Endothelial cell of umbilical vein (primary cell): ENCODE results near the gene SOX2. TPM values are rescaled to one million over a fixed set of nuclear protein-coding genes. Genes with fewer than 3 reads are reported as not detected.

Source experiments
- Bru-seq: library from RNA; stranded (reverse); fragments of 400-500 nt; gene quantifications from one replicate; lab custom pipeline; 2021; lab: Mats Ljungman, UMichigan
- BruChase-seq, 2 experiments: library from RNA; stranded (reverse); fragments of 400-500 nt; gene quantifications; one replicate each; lab custom pipeline; 2021; lab: Mats Ljungman, UMichigan
- BruUV-seq: library from RNA; stranded (reverse); fragments of 400-500 nt; replicated peaks from 2 replicates; lab custom pipeline; 2021; lab: Mats Ljungman, UMichigan
- CTCF ChIA-PET: fragments of 300-600, 350-600 bp; sonication (Branson Sonifier 250); formaldehyde crosslinking; loops from one replicate; lab custom pipeline; 2021; ENCODE audit warnings: antibody characterized with exemption, inconsistent platforms; lab: Charles Lee
- POLR2A ChIA-PET: fragments of 300-600, 350-600 bp; sonication (Branson Sonifier 250); formaldehyde crosslinking; loops from one replicate; lab custom pipeline; 2021; ENCODE audit warnings: antibody characterized with exemption, inconsistent platforms; lab: Charles Lee
- DNase-seq: peaks from one replicate; pipeline ENCODE4 v3.0.0-alpha.2; 2011; ENCODE audit warnings: low read depth, low spot score
- FAIRE-seq: peaks from 2 replicates; lab custom pipeline; 2011; peaks lifted over from hg19 to GRCh38; lab: Jason Lieb, UNC
- H2AFZ ChIP-seq: 2 replicates; pipeline ENCODE4 v1.6.0; 2012; ENCODE audit warnings: low read depth, low read length, control low read depth, inconsistent platforms
- H3K27ac ChIP-seq: 2 replicates; pipeline ENCODE4 v1.5.1; 2011; ENCODE audit warnings: low read depth, mild to moderate bottlenecking, control low read depth, low read length, moderate library complexity; ENCODE audit not compliant: insufficient read depth
- H3K27me3 ChIP-seq, 2 experiments: 2 replicates each; pipeline versions ENCODE4 v1.6.0 to v1.6.1; 2011; ENCODE audit warnings: low read length in 2 of 2, mixed read lengths in 1 of 2; ENCODE audit not compliant: control insufficient read depth in 2 of 2, insufficient read depth in 2 of 2
- H3K36me3 ChIP-seq, 2 experiments: 2 replicates in 1 of 2; 3 replicates in 1 of 2; pipeline ENCODE4 v1.5.1; 2011; ENCODE audit warnings: low read length in 2 of 2, mild to moderate bottlenecking in 1 of 2, moderate library complexity in 1 of 2; ENCODE audit not compliant: control insufficient read depth in 2 of 2, insufficient read depth in 2 of 2; ENCODE audit errors: extremely low read depth in 1 of 2
- H3K4me1 ChIP-seq: 3 replicates; pipeline ENCODE4 v1.5.1; 2011; ENCODE audit warnings: mild to moderate bottlenecking, low read length; ENCODE audit not compliant: control insufficient read depth, insufficient read depth; ENCODE audit errors: extremely low read depth
- H3K4me2 ChIP-seq: 2 replicates; pipeline ENCODE4 v1.6.1; 2011; ENCODE audit warnings: low read length, control low read depth, mixed read lengths; ENCODE audit not compliant: insufficient read depth
- H3K4me3 ChIP-seq, 3 experiments: fragments of 200-600 bp in 1 of 3; sonication (generic), shearing (Covaris generic) in 1 of 3; replicated peaks in 1 of 3; 2 replicates each; pipeline ENCODE4 v1.5.1; 2011 to 2016; ENCODE audit warnings: control low read depth in 3 of 3, low read length in 3 of 3, mild to moderate bottlenecking in 2 of 3, inconsistent platforms in 1 of 3, low read depth in 1 of 3, moderate library complexity in 1 of 3; ENCODE audit not compliant: insufficient read depth in 1 of 3
- H3K79me2 ChIP-seq: 2 replicates; pipeline ENCODE4 v1.6.0; 2012; ENCODE audit warnings: low read length, inconsistent platforms; ENCODE audit not compliant: control insufficient read depth, insufficient read depth
- H3K9ac ChIP-seq: replicated peaks from 2 replicates; pipeline ENCODE3; 2011; ENCODE audit warnings: low read length, control low read depth; ENCODE audit not compliant: insufficient read depth; ENCODE audit errors: extremely low read depth
- H3K9me1 ChIP-seq: replicated peaks from 3 replicates; pipeline ENCODE4 v1.6.0; 2011; ENCODE audit warnings: mild to moderate bottlenecking, low read length; ENCODE audit not compliant: control insufficient read depth, insufficient read depth; ENCODE audit errors: extremely low read depth
- H3K9me3 ChIP-seq: replicated peaks from 2 replicates; pipeline ENCODE4 v1.5.1; 2012; ENCODE audit warnings: low read length, inconsistent platforms; ENCODE audit not compliant: control insufficient read depth, insufficient read depth
- H4K20me1 ChIP-seq: replicated peaks from 2 replicates; pipeline ENCODE3; 2011; ENCODE audit warnings: mild to moderate bottlenecking, low read length; ENCODE audit not compliant: control insufficient read depth, insufficient read depth; ENCODE audit errors: extremely low read depth
- EZH2 ChIP-seq: IDR thresholded peaks from 2 replicates; pipeline ENCODE4 v1.6.1; 2012; ENCODE audit warnings: borderline replicate concordance, low read depth, mild to moderate bottlenecking, moderate library complexity, low read length, inconsistent platforms; ENCODE audit not compliant: severe bottlenecking
- FOS ChIP-seq: IDR thresholded peaks from 2 replicates; pipeline ENCODE4 v1.6.1; 2011; ENCODE audit warnings: mild to moderate bottlenecking, low read length, moderate library complexity, borderline replicate concordance; ENCODE audit not compliant: insufficient read depth
- GATA2 ChIP-seq: IDR thresholded peaks from 2 replicates; pipeline ENCODE4 v1.7.0; 2011; ENCODE audit warnings: low read depth, mild to moderate bottlenecking, moderate library complexity, mixed read lengths, low read length; ENCODE audit not compliant: insufficient read length, insufficient read depth
- JUN ChIP-seq: IDR thresholded peaks from 2 replicates; pipeline ENCODE4 v1.6.1; 2011; ENCODE audit warnings: borderline replicate concordance, low read depth; ENCODE audit not compliant: insufficient read length, insufficient read depth
- MYC ChIP-seq: IDR thresholded peaks from one replicate; pipeline ENCODE4 v1.6.1; 2011; ENCODE audit warnings: mild to moderate bottlenecking, low read depth, low read length
- POLR2A ChIP-seq: IDR thresholded peaks from 2 replicates; pipeline ENCODE4 v1.6.1; 2012; ENCODE audit warnings: low read depth, mild to moderate bottlenecking, control low read depth, low read length
- POLR2AphosphoS5 ChIP-seq: IDR thresholded peaks from 2 replicates; pipeline ENCODE4 v1.6.1; 2012; ENCODE audit warnings: low read depth, mild to moderate bottlenecking, control low read depth, low read length, moderate library complexity; ENCODE audit not compliant: insufficient read depth
- dilution Hi-C: fragments of 300-500 bp; cut with MboI; formaldehyde crosslinking; loops from one replicate; pipeline ENCODE4 v1.15.0; 2019; ENCODE audit warnings: low sequenced_read_pairs; ENCODE audit not compliant: extremely low pct_ligation_motif_present
- intact Hi-C: fragments of 100-400 bp; cut with micrococcal nuclease; formaldehyde crosslinking; loops from one replicate; pipeline ENCODE4 v1.10.0; 2022
- long read RNA-seq: library from polyadenylated mRNA; stranded (forward); transcript quantifications from one replicate; pipeline ENCODE4 v2.0.0, GENCODE V29; 2021
- polyA minus RNA-seq, 3 experiments: library from RNA; depleted of rRNA, polyadenylated mRNA; stranded (reverse); fragments of >200 nt; gene quantifications; 1 replicate in 1 of 3; 2 replicates in 2 of 3; pipeline ENCODE4 v1.2.3, GENCODE V29; 2011
- polyA plus RNA-seq, 4 experiments: library from polyadenylated mRNA; depleted of rRNA in 3 of 4; stranded (reverse) in 3 of 4; unstranded in 1 of 4; fragments of >200 nt; gene quantifications; 2 replicates each; pipeline versions ENCODE4 v1.2.1 to v1.2.3, GENCODE V29; 2011 to 2012; ENCODE audit warnings: missing spikeins in 1 of 4
- total RNA-seq: library from RNA; stranded (reverse); gene quantifications from 2 replicates; pipeline ENCODE4 v1.2.3, GENCODE V29; 2021
- TF ChIP-seq, protein P1 (sequence below), 2 donors: IDR thresholded peaks; 1 replicate in 1 of 2; 2 replicates in 1 of 2; pipeline ENCODE4 v1.5.1; 2011; ENCODE audit warnings: low read length in 2 of 2, mild to moderate bottlenecking in 2 of 2, moderate library complexity in 2 of 2, control low read depth in 1 of 2, inconsistent platforms in 1 of 2, low read depth in 1 of 2; ENCODE audit not compliant: insufficient read depth in 1 of 2; ENCODE audit errors: extremely low read depth in 1 of 2
- TF ChIP-seq, protein P2 (sequence below): IDR thresholded peaks from 2 replicates; pipeline ENCODE4 v1.6.1; 2011; ENCODE audit not compliant: insufficient read depth, insufficient read length

Gene SOX2
- total RNA-seq (0.13 TPM in 1 of 2 replicates, not detected in the other), polyA plus RNA-seq (0.23 and 0.25 TPM in 2 replicates), polyA minus RNA-seq (0.15 TPM in 1 of 2 replicates, not detected in the other), Bru-seq, nascent RNA (percentile 31 among the genes with signal in this experiment), BruChase-seq, experiment 1, labeled RNA remaining after a 6-hour chase (not detected), BruChase-seq, experiment 2, labeled RNA remaining after a 2-hour chase (not detected)
- polyA plus RNA-seq (2011; cell fraction: cytosol; rRNA removed), result 0.10 TPM in 2 replicates
- polyA plus RNA-seq (2011; cell fraction: nucleus; rRNA removed), result 0.11 and 0.46 TPM in 2 replicates
- 0.10 and 0.56 TPM in 2 replicates for polyA plus RNA-seq (2012)
- not detected for polyA minus RNA-seq (2011; cell fraction: cytosol; rRNA and poly(A)+ RNA removed)
- 0.14 and 0.34 TPM in 2 replicates for polyA minus RNA-seq (2011; cell fraction: nucleus; rRNA and poly(A)+ RNA removed)
- long read RNA-seq, result 0 reads

DNA sequence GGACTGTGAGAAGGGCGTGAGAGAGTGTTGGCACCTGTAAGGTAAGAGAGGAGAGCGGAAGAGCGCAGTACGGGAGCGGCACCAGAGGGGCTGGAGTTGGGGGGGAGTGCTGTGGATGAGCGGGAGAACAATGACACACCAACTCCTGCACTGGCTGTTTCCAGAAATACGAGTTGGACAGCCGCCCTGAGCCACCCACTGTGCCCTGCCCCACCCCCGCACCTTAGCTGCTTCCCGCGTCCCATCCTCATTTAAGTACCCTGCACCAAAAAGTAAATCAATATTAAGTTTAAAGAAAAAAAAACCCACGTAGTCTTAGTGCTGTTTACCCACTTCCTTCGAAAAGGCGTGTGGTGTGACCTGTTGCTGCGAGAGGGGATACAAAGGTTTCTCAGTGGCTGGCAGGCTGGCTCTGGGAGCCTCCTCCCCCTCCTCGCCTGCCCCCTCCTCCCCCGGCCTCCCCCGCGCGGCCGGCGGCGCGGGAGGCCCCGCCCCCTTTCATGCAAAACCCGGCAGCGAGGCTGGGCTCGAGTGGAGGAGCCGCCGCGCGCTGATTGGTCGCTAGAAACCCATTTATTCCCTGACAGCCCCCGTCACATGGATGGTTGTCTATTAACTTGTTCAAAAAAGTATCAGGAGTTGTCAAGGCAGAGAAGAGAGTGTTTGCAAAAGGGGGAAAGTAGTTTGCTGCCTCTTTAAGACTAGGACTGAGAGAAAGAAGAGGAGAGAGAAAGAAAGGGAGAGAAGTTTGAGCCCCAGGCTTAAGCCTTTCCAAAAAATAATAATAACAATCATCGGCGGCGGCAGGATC, at the start of gene SOX2:
Gene SOX2, plus strand, starts transcription at position 601 of the 811 bp plus-strand sequence. CDS start 436 bp downstream, outside the sequence.
- ChIA-PET CTCF (interaction anchor here (1.0 to 3.6 kb wide), 4 partner anchors 10 to 972 kb away, joined by 3 to 23 read pairs (median 7); no protein-coding TSS in a partner anchor), POLR2A (no interaction called here)
- H3K4me2 ChIP-seq, result peak within 1 kb of the TSS; percentile 87
- no peak for TF ChIP-seq JUN
- no peak for TF ChIP-seq EZH2
- no peak for TF ChIP-seq POLR2AphosphoS5
- TF ChIP-seq MYC, result no peak
- TF ChIP-seq FOS, result no peak
- no peak for TF ChIP-seq POLR2A
- TF ChIP-seq, protein P1, sequence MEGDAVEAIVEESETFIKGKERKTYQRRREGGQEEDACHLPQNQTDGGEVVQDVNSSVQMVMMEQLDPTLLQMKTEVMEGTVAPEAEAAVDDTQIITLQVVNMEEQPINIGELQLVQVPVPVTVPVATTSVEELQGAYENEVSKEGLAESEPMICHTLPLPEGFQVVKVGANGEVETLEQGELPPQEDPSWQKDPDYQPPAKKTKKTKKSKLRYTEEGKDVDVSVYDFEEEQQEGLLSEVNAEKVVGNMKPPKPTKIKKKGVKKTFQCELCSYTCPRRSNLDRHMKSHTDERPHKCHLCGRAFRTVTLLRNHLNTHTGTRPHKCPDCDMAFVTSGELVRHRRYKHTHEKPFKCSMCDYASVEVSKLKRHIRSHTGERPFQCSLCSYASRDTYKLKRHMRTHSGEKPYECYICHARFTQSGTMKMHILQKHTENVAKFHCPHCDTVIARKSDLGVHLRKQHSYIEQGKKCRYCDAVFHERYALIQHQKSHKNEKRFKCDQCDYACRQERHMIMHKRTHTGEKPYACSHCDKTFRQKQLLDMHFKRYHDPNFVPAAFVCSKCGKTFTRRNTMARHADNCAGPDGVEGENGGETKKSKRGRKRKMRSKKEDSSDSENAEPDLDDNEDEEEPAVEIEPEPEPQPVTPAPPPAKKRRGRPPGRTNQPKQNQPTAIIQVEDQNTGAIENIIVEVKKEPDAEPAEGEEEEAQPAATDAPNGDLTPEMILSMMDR (IDR thresholded peaks at IDR 0.05; ENCODE audit: extremely low read depth in 1 of 2, insufficient read depth in 1 of 2, low read depth in 1 of 2, low read length in 2 of 2), result no peak
- no peak for TF ChIP-seq GATA2
- TF ChIP-seq, protein P2, sequence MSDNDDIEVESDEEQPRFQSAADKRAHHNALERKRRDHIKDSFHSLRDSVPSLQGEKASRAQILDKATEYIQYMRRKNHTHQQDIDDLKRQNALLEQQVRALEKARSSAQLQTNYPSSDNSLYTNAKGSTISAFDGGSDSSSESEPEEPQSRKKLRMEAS, result no peak
- FAIRE-seq, result peak; percentile 73
- H3K9me1 ChIP-seq, result no peaks in the 10 kb centered on the region
- H3K9me3 ChIP-seq, result no peaks in the 10 kb centered on the region
- no peaks in the 10 kb centered on the region for H3K79me2 ChIP-seq
- dilution Hi-C loops, result no loop called here
- H3K9ac ChIP-seq, result no peak within 1 kb of the TSS
- no peaks in the 10 kb centered on the region for H3K36me3 ChIP-seq
- intact Hi-C loops, result loop anchor here (2.0 to 10.0 kb wide), 2 partner anchors 71 to 727 kb away; partner anchors contain the start of gene DNAJC19
- peak; percentile 87 for DNase-seq
- H2AFZ ChIP-seq, result peak within 1 kb of the TSS; percentile 84
- no peak within 1 kb of the TSS for H3K27ac ChIP-seq
- H3K4me1 ChIP-seq, result no peaks in the 10 kb centered on the region
- no TSS peak for BruUV-seq
- peaks cover 13 to 14% of the 10 kb centered on the region in 2 experiments for H3K27me3 ChIP-seq
- peak within 1 kb of the TSS; percentile 38 to 80 (median 80) for H3K4me3 ChIP-seq
- H4K20me1 ChIP-seq, result no peaks in the 10 kb centered on the region
